HG03575 (cell line): ENCODE results near the gene C18orf32.

Source experiments
- ATAC-seq: cut with Tn5 transposase; IDR thresholded peaks from one replicate; pipeline ENCODE4 v1.9.1; 2021; ENCODE audit not compliant: unreplicated experiment, insufficient number of reproducible peaks, low FRiP score; ENCODE audit errors: extremely low read depth

Gene C18orf32

DNA sequence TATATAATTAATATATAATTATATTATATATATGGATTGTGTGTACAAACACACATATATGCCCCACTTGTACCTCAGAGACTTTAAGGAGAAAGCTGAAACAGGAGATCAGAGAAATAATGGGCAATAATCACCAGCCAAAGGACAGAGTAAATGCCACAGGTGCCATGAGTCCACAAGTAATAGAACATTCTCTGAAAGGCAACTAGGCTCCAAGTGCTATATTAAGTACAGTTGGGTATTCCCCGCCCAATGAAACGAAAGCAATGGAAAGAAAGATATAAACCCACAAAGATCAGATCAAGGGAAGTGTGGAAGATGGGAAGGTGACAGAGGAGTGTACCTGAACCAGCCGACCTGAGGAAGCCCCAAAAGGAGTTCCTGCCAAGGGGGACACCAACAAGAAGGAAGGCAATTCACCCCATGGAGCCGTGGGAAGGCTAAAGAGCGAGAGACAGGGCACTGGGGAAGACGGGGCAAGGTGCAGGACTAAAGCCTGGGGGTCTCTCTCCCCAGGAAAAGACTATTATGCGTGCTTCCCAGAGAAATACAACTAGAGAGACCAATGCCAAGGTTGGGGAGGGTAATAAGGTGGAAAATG is 45.6 kb downstream of the C18orf32 start:
- ATAC-seq, result no peak

DNA sequence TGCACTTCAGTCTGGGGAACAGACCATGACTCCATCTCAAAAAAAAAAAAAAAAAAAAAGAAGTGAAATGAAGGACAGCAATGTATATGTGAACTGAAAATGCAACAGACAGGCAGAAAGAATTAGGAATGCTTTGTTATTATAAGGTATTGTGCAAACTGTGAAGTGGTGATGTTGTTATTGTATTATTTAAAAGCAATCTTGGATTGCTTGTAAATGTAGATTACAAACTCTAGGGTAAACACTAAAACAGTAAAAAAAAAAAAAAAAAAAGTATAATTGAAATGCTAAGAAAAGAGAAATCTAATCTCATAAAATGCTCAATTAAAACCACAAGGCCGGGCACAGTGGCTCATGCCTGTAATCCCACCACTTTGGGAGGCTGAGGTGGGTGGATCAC is 51.9 kb downstream of the C18orf32 start:
- ATAC-seq, result no peak

DNA sequence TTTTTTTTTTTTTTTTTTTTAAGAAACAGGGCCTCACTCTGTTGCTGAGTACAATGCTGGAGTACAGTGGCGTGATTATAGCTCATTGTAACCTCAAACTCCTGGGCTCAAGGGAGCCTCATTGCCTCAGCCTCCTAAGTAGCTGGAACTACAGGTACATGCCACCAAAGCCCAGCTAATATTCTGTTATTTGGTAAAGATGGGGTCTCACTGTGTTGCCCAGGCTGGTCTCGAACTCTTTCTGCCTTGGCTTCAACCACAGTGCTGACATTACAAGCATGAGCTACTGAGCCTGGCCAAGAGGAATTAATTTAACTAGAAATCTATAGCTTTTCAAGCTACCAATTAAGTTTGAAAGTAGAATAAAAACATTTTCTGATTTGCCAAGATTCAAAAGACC is 54.4 kb downstream of the C18orf32 start:
- ATAC-seq, result no peak

DNA sequence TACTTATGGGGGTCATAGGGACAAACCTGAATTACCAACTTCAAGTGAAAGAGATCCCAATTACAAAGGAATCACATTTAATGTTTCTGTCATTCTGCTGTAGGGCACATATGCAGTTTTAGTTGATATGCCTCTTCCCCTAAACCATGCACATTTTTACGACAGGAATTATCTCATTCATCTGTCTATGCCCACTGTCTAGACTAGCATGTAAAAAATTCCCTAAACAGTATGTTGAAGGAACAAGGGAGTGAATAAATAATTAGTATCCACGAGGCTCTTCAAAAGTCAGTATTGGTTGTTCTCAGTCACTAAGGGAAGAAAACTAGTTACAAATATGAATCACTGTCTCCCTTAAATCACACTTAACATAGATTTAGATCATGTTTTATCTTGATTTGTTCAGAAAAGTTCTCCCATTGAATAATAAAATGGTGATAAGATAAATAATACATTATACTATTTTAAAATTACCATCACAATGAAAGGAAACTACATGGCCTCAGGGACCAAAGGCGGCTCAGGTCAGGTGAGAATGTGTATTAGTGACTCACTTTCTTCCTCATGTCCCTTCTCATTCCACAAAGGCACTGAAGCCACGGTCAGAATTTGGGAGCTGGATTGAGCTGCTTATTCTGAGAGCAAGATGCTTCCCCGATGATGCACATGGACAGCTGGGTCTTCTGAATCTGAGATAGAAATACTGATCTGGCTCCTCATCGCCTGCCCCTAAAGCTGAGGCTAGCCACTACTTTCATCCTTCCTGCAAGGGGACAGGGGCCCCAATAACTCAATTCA is 55.7 kb downstream of the C18orf32 start:
- ATAC-seq, result no peak
